Lower leg skin (tissue), 3 donors: ENCODE measurements around the gene ARSJ.

Experiments
- CTCF ChIP-seq, 3 donors: fragments of 450-650 bp; IDR thresholded peaks; one replicate each; pipeline ENCODE4 v1.5.1; 2016; ENCODE audit warnings: antibody characterized with exemption in 3 of 3, mild to moderate bottlenecking in 3 of 3, moderate library complexity in 2 of 3
- POLR2A ChIP-seq, 2 donors: fragments of 450-650 bp; IDR thresholded peaks; one replicate each; pipeline ENCODE4 v1.6.1; 2016 to 2017; ENCODE audit warnings: antibody characterized with exemption in 2 of 2, mild to moderate bottlenecking in 1 of 2, moderate library complexity in 1 of 2

GRCh38 chr4:113974467-113974866, 5.0 kb downstream of the ARSJ start:
- no peak for TF ChIP-seq CTCF (IDR thresholded peaks at IDR 0.05)
- no peak for TF ChIP-seq POLR2A (IDR thresholded peaks at IDR 0.05)
